NOMO-1 treated with dmso at 0.1 percent for 144 hours (cell line): ENCODE measurements around the gene PLEKHA3.
"Not testable (repeated sequence)": the region's sequence is repeated elsewhere in the genome, so short reads cannot be mapped to it uniquely, and the experiment has no call there.

ENCODE experiments used
- DNase-seq: peaks from one replicate; lab custom pipeline; 2025; ENCODE audit not compliant: unreplicated experiment; lab: John Stamatoyannopoulos, UW

Gene PLEKHA3

DNA sequence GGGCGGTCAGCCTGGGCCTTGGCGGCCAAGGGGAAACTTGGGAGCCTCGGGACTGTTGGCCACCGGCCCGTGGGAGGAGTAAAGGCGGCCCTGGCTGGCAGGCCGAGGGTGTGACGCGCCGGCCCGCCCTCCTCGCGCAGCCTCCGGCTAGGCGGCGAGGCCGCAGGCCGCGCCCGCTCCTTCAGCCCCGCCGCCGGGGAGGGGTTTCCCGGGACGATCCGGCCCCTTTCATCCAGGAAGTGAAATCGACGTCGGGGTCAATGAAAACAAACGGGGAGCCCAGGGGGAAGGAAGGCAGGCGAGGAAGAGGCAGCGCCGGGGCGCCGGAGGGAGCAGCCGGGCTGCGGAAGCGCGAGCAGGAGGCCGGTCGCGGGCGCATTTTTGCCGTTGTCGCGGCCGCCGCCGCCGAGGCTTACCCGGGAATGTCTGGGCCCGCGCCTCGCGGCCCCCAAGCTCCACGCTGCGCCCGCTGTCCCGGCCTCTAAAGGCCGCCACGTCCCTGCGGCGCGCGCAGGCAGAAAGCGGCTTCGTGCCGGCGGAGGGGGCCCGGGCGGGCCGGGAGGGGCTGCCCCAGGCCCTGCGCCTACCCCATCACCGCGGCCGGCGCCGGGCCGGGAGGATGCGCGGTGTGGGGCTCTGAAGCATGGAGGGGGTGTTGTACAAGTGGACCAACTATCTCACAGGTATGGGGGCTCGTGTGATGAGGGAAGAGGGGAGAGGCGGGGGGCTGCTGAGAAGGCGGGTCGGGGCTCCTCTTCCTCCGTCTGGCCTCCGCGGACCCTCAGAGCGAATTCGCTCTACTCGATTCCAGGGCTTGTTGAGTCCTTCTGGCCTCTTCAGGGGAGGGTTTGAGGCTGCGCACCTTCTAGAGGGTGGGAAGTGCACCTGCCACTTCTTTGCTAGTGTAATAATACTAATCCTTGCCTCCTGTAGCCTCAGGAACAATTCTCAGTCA, at the start of gene PLEKHA3:
PLEKHA3 (plus strand) TSS at position 231 of the 955 bp plus-strand sequence; CDS start at position 644, 413 bp downstream.
- peak; percentile 71 for DNase-seq

DNA sequence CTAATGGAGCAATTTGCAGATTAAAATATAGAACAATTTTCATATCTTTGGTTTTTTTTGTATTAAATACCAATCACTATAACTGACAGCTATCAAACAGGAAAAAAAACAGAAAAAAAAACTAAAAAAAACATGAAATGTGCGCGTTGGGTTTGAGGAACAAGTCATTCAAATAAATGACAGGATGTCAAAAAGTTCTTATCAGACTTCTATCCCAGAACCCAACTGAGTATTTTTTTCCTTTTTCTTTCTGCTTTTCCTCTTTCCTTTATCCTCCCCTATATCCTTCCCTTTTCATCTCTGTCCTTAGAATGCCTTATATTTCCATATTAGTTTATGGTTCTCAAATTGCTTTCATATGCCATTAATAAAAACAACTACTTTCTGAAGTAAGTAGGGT, 43.6 kb upstream of the PLEKHA3 start:
- DNase-seq: no peak

DNA sequence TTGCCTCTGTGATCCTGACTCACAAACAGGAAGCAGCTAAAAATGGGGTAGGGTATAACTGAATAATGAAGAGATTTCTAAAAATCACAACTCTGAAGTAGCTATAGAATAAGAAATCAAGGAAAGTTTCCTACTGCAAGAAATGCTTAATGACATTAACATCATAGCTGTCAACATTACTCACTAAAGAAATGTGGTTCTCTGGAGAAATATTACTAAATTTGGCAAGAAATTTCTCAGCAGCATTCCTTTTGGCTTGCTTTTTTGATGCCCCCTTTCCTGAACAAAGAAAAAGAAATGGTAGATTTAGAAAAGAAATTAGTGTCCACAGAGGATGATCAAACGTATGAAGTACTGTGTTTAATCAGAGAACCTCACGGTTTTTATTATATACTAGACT, 38.8 kb upstream of the PLEKHA3 start:
- no peak for DNase-seq

DNA sequence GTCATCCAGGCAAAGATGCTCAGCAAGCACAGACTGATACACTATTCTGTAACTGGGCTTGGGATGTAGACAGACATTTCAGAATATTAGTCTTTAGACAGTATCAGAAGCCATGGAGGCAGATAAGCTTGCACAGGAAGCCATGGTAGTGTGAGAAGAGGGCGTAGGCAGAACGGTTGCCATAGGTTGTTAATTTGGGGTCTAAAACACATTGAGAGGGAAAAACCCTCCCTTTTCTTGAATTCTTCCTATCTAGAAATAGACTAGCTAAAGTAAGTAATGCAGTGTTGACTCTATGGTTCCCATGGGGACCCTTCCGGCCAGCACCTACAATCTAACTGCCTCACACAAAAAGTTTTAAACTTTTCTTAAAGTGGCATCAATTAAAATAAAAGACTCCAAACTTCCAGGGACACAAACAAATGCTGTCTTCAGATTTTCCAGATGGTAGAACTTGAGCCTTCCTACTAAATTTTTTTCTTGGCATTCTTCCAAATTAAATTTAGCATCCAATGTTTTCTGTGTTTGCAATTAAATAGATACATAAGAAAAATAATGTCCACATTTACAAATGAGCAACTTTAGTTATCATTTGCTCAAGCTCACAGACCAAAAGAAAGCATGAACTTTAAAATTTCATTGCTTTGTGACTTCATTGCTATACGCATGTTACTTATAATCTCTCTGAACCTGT, 31.1 kb upstream of the PLEKHA3 start:
- DNase-seq: no peak

DNA sequence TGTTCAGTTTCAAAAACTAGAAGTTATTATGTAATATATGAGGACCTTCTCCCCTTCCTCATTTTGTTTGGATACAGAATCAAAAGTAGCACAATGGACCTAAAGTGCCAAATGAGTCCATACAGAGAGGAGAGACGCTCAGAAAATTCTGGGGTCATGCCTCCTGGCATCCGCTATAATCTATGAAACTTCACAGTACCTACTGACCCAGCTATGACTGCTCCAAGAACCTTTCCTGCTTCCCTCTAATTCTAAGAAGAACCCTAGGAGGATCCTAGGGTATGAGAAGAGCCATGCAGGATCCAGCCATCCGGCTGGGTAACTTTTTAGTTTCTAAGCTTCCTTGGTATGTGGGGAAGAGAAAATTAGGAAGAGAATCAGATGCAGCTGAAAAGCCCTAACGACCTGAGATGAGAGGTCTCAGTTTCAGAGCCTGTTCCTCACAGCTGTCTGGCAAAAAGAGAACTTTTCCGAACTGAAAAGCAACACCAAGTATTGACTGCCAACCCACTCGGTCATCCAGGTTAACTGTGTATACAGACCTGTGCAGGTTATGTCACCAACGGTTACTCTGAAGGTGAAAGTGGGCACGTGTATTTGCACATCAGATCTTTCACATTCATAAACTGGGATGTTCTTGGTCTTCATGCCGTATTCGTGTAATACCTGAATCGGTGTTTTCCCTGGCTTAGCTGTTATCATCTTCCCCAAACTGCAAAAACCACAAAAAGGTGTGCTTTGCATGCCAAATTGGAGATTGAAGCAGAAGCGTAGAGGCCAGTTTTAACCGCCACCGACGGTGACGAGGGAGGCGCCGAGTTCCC, 30.3 kb upstream of the PLEKHA3 start:
- DNase-seq: no peak

DNA sequence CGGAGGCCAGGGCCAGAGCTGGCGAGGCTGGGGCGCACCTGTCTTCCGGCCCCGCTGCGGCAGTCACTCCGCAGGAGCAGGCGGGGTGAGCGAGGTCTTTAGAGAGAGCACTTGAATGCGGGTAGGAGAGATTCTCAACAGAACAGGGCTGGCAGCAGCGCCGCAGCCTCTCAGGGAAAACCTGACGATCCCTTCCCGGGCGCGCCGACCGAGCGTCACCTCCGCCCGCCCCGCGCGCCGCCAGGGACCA, 29.8 kb upstream of the PLEKHA3 start:
- DNase-seq: no peak

DNA sequence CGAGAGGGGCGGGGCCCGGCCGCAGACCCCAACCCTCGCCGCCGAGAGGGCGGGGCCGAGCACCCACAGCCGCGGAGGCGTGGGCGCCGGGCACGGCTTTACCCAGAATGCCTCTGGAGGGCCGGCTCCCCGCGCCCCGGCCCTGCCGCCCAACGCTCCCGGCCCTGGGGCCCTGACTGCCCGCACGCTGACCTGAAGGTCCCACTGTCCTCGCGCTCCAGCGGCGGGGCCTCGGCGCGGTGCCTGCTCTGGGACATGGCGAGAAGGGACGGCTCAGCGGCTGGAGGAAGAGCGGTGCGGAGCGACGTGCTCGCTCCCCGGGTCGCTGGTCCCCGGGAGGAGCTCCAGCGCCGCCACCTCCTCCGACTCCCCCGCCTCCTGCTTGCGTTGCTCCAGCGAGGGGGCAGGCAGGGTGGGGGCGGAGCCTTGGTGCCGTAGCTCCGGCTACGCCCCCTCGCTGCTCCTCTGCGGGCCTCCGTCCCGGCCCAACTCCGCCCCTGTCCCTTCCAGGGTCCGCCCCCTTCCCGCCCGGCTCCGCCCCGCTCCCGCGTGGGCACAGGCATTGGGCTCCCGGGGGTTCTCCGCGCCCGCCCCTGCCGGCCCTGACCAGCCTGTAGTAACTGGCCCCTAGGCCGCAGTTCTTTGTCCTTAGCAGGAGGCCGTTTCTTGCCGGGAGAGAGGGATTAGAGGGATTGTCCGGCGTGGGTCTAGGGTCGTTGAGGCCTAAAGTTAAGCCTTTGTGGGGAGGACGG, 29.3 kb upstream of the PLEKHA3 start, which contains the start of the genes PJVK and PRKRA:
PJVK (plus strand) TSS at position 605 of the 752 bp plus-strand sequence. CDS start 2,032 bp downstream, outside the sequence.
PRKRA (minus strand) TSS at position 402 of the 752 bp plus-strand sequence; CDS start at position 257, 145 bp downstream.
- peak; percentile 91 for DNase-seq

DNA sequence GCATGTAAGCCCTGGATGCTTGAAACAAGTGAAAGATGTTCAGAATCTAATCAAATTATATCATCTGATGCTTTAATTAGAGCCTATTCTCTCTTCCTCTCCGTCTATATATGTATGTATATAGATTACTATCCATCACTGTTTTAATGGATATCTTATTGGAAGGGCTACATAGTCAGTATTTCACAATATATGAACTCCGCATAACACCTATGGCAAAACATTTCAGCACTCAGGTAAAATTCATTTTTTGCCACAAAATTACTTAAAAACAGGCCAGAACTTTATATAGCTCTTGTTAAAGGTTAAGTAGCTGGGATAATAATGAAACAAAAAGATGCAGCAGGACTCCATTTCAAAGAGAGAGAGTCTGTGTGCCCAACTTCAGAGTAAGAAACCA, 27.9 kb upstream of the PLEKHA3 start:
- no peak for DNase-seq

DNA sequence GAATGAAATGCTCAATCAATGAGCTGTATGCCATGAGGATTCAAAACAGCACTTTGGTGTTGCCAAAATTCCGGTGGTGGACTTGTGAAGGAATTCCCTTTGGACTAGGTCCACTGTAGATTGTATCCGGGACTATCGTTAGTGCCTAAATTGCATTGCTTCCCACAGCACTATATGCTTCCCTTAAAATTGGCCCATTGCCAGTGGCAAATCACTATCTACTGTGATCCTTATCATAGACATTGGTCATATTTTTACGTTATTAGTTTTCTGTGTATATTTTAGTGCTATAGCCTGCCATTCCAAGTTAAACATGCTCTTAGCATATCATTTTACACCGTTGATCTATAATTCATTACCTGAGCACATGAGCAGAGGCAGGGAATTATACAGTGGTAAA, 27.4 kb upstream of the PLEKHA3 start:
- DNase-seq: no peak

DNA sequence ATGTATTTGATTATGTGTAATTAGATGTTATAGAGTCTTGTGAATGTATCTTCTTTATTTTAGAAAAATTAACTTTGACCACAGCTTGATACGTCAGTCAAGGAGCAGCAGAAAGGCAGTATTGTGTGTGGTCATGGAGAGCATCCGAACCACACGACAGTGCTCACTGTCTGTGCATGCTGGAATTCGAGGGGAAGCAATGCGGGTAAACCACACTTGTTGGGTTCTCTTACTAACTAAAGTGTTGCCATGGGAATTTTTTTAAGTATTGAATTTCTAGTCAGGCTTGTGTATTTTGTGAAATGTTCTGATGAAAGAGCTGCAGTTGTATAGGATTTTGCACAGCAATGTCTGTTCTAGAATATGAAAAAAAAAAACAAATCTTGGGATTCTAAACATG, 24.3 kb upstream of the PLEKHA3 start:
- no peak for DNase-seq

DNA sequence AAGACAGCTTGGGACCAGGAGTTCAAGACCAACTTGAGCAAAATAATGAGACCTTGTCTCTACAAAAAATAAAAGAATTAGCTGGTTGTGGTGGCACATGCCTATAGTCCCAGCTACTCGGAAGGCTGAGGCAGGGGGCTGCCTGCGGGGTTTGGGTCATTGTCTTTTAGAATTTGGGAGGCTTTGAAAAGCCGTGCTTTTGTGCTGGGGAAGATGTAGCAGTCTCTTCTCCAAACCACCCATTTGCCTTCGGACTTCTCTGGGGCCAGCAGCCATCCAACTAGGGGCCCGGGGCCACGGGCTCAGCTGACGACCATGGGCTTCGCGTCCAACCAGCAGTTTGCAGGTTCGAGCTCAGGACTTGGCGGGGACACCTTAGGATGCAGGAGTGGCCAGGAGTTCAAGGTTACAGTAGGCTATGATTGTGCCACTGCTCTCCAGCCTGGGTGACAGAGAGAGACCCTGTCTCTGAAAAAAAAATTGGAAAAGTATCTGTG, 22.8 kb upstream of the PLEKHA3 start:
- DNase-seq: no peak

DNA sequence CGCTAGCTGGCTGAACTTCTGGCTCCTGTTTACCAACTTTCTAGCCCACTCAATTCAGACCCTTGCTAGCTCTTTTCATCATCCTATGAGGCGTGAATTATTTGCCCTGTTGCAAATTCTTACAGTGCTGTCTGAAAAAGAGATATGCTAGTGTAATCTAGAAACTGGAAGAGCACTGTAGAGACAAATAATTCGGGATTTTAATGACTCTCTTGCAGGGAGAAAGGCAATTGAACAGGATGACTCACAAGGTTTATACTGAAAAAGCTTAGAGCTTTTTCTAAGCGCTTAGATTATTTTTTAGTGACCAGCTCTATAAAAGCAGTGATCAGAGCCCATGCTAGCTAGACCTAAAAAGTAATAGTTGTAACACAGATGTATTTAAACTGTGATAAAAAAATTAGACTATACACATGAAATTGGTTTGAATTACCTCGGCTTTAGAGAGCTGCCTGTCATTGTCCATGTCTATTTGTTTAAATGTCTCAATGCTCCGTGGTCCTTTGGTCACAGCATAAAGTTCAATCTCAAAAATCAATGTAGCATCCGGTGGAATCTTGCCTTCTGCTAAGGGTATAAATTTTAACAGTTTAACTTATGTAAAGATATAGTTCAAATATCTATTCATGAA, 10.9 kb upstream of the PLEKHA3 start:
- no peak for DNase-seq

DNA sequence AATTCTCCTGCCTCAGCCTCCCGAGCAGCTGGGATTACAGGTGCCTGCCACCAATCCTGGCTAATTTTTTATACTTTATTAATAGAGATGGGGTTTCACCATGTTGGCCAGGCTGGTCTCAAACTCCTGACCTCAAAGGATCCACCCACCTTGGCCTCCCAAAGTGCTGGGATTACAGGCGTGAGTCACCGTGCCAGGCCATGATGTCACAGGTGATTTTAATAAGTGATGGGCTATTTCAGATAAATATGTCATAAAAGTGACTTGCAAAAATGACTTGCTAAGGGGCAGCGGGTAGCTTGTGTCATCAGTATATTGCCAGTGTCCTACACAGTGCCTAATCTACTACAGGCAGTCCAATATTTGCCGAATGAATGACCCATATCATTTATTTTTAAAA, 8.9 kb upstream of the PLEKHA3 start:
- not testable (repeated sequence) for DNase-seq

DNA sequence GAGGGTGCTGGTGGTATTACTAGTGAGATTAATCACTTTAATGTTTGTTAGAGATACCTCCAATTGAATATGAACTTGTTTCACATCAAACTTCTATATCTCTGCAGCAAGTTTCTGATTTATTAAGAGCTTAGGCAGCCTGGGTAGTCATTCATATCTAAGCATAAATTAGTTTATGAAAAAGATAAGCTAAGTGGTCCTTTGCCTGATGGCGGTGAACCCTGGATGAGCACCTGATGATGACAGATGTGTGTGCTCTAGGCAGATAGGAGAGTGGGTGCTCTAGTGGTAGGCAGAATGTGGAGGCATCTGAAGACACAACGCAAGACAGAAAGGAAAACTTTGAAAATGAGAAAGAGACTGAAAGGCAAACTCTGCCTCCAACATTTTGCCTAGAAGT, 6.9 kb upstream of the PLEKHA3 start:
- no peak for DNase-seq

DNA sequence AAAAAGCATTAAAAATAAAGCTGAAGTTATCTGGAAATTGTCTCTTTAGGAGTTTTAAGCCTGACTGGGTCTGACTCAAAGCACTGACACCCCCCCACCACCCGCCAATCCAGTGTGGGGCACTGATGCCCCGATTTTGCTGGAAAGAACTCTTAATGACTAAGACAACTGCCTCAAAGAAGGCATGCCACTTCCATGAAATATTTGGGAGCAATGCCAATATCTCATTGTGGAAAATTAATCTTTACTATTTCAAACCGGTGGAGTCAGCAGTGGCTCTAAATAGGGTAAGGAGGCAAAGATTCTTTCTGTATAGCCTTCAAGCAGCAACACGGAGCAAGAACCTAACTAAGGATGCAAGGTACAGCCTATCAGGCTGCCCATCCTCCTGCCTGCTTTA, 6.3 kb upstream of the PLEKHA3 start:
- no peak for DNase-seq

DNA sequence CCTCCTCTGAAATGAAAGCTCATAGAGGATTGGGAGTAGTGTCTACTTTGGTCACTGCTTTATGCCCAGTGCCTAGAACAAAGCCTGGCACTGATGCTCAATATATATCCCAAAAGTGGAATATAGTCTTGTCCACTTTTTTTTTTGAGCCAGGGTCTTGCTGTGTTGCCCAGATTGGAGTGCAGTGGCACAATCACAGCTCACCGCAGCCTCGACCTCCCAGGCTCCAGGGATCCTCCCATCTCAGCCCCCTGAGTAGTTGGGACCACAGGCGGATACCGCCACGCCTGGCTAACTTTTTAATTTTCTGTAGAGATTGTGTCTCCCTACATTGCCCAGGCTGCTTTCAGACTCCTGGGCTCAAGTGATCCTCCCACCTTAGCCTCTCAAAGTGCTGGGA, 5.7 kb upstream of the PLEKHA3 start:
- DNase-seq: no peak

DNA sequence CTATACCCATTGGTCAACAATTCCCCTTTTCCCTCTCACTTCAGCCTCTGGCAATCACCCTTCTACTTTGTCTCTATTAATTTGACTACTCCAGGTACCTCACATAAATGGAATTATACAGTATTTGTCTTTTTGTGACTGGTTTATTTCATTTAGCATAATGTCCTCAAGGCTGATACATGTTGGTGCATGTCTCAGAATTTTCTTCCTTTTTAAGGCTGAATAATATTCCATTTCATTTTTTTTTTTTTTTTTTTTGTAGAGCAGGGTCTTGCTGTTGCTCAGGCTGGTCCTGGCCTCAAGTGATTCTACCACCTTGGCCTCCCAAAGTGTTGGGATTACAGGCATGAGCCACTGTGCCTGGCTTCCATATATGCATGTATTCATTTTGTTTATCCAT, 3.8 kb upstream of the PLEKHA3 start:
- DNase-seq: no peak

DNA sequence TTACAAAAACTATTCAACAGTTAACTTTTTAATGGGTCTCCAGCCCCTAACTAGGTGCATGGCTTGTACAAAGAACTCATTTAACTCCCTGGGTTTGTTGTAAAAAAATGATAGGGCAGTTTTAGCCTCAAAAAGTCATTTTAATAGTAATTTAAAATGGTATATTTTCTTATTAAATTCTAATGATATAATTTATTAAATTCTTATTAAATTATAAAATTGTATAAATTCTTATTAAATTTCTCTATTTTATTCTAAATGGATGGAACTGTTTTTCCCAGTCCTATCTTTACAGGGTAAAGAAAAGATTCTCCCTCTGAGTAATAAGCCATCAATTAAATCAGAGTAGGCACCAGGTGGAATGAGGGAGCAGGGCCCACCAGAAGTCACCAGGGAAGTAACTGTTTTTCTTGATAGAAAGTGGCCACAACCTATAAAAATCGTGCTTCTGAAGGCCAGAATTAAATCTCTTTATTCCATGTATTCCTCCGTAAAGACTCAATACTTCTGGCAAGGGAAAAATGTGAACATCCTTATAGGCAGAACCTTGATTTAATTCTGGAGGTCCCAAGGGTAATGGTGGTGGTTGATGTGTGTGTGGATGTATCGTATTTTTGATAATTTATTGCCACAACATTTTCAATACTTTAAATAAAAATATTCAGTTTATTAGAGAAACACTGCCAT, 2.7 kb upstream of the PLEKHA3 start:
- DNase-seq: no peak

DNA sequence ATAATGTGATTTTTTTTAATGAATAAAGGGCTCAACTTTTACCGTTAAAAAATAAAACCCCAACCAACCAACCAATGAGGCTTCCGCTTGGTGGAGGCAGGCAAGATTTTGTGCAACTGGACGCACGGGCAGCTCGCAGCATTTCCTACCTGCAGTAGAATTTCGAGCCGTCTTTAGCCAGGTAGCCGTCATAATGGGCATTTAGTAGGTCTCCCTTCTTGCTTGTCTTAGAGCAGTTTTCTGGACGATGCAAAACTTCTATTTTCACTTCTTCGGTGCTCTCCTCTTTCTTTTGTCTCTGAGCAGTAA, 2.2 kb upstream of the PLEKHA3 start:
- no peak for DNase-seq
